ENCODE results near the gene SDHAF2. TPM values are rescaled to one million over a fixed set of nuclear protein-coding genes. Genes with fewer than 3 reads are reported as not detected.
"Not testable (repeated sequence)": the region's sequence is repeated elsewhere in the genome, so short reads cannot be mapped to it uniquely, and the experiment has no call there.

SDHAF2 gene
- total RNA-seq = 33.7 TPM
- long read RNA-seq, transcript SDHAF2-206 (2 exons, 835 nt) = minor isoform, 5 of 68 reads
- long read RNA-seq, transcript SDHAF2-201 (4 exons, 2,033 nt) = major isoform, 58 of 68 reads
- long read RNA-seq, partial matches to known transcripts = 0 of 68 reads
- long read RNA-seq, other reads (novel, unspliced or antisense) = 1 of 68 reads

DNA sequence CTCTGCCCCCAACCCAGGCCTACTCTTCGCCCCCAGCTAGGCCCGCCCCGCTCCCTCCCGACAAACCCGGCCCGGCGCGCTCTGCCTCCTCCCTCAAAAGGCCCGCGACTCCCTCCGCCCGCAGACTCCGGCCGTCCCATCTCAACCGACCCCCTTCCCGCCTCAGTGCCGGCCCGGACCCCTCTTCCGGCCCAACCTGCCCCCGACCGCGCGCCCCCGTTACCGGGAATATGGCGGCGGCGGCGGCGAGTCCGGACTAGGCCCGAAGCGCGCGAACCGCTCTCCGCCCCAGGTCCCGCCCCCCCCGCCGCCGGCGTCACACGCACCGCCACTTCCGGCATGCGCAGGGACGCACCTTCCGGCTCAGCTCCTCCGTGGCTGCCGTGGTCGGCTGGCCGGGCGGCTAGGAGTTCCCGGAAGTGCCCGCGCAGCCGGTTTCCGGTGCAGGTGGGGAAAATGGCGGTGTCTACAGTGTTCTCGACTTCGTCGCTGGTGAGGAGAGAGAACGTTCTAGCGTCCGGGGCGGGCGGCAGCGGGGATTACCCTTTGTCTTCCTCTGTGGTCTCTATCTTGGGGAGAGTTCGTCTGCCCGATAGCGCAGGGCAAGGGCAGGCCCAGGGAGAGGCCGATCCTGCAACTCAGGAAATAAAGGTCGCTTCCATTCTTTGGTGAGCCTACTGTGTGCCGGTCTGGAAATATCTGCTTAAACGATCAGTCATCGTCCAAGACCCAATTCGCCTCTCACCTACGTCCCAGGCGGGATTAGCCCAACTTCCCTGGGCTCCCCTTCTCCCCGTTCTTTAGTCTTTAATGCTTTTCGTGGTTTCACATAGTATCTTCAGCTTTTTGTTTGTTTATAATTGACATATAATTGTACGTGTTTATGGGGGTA lies at the start of gene SDHAF2, which contains the start of gene CPSF7:
Gene SDHAF2, plus strand, starts transcription at position 434 of the 892 bp plus-strand sequence. Its CDS starts 23 bp downstream, at position 457.
Gene CPSF7, minus strand, starts transcription at position 285 of the 892 bp plus-strand sequence. CDS start 740 bp downstream, outside the sequence.
- DNase-seq (peak; percentile 98), ATAC-seq (ENCODE audit: poor library complexity) (peak; percentile 99)
- intact Hi-C loops (cut with DNase I) = no loop called here

- ATAC-seq (ENCODE audit: poor library complexity) (no peak), DNase-seq (no peak)
- intact Hi-C loops (cut with DNase I) = loop anchor here (10.0 kb wide), 1 partner anchor 126 kb away; no protein-coding TSS in a partner anchor
These were observed 49.0 kb upstream of the SDHAF2 start for GRCh38 chr11:61380884-61381283.

DNA sequence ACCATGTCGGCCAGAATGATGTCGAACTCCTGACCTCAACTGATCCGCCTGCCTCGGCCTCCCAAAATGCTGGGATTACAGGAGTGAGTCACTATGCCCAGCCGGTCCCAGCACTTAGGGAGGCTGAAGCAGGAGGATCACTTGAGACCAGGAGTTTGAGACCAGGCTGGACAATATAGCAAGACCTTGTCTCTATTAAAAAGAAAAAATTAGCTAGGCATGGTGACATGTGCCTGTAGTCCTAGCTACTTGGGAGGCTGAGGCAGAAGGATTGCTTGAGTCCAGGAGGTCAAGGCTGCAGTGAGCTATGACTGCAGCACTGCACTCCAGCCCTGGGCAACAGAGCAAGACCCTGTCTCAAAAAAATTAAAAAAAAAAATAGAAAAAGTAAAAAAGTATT lies 46.1 kb upstream of the SDHAF2 start:
- not testable (repeated sequence) for DNase-seq; ATAC-seq (ENCODE audit: poor library complexity)
- intact Hi-C loops (cut with DNase I) = loop anchor here (2.0 to 10.0 kb wide), 2 partner anchors 47 to 129 kb away; no protein-coding TSS in a partner anchor

- intact Hi-C loops (cut with DNase I) = loop anchor here (2.0 to 10.0 kb wide), 2 partner anchors 48 to 130 kb away; no protein-coding TSS in a partner anchor
- ATAC-seq (ENCODE audit: poor library complexity) = peak; percentile 9
- no peak for DNase-seq
These were observed 45.4 kb upstream of the SDHAF2 start for GRCh38 chr11:61384271-61385242.

DNA sequence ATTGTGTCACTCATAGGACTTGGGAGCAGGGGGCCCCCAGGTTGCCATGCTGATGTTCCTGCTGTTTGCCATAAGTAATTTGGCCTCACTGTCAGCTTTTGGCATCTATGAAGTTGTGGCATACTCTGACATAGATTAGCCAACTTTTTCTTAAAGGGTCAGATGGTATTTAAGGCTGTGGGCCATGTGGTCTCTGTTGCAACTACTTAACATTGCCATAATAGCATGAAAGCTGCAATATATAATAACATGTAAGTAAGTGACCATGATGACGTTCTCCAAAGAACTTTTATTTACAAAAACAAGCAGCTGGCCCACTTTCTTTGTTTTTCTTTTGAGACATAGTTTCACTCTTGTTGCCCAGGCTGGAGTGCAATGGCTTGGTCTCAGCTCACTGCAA lies 39.8 kb upstream of the SDHAF2 start:
- ATAC-seq (ENCODE audit: poor library complexity) (no peak), DNase-seq (no peak)
- intact Hi-C loops (cut with DNase I) = no loop called here

- ATAC-seq (ENCODE audit: poor library complexity) = peak; percentile 14
These were observed 36.8 kb upstream of the SDHAF2 start for GRCh38 chr11:61392981-61393595.

DNA sequence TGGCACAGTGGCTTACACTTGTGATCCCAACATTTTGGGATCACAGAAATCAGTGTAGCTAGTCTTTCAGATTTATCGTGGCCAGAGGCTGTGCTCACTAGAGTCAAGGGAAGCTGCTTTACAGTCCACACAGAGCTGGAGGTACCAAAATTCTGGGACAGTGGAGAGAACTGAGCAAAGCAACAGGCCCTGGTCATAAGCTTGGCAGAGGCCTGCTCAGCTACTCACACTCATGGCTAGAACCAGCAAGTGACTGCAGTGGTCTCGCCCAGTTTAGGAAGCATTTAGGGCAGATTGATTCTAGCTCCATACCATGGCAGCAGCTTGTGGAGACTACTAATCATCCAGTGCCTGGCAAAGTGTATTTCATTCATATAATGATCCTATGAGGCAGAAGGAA lies 28.8 kb upstream of the SDHAF2 start:
- intact Hi-C loops (cut with DNase I) = no loop called here
- ATAC-seq (ENCODE audit: poor library complexity) (no peak), DNase-seq (no peak)

More at GRCh38 chr11:61392981-61393595, 36.8 kb upstream of the SDHAF2 start:
- DNase-seq = no peak
- intact Hi-C loops (cut with DNase I) = no loop called here

- intact Hi-C loops (cut with DNase I) = no loop called here
- ATAC-seq (ENCODE audit: poor library complexity) = no peak
These were observed 28.4 kb upstream of the SDHAF2 start for GRCh38 chr11:61401573-61401972.

GRCh38 chr11:61403658-61404057 lies 26.3 kb upstream of the SDHAF2 start:
- DNase-seq (no peak), ATAC-seq (ENCODE audit: poor library complexity) (no peak)
- intact Hi-C loops (cut with DNase I) = no loop called here

More at GRCh38 chr11:61401573-61401972, 28.4 kb upstream of the SDHAF2 start:
- no peak for DNase-seq

DNA sequence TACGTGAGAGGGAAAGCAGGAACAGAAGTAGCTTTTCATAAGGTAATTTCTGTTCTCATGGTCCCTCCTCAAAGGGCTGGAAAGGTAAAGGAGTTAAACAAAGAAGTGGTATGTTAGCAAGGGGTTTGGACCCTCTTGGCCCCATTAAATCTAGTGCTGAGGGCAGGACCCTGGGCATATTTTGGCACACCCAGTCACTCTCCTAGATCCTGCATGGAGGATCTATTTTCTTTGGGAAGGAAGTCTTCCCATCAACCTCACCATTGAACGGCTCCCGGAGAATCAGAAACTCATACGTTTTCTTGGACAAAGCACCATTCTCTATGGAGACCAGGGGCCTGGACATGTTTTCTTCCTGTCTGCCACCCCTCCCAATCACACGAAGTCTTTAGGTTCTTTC lies 25.8 kb upstream of the SDHAF2 start:
- DNase-seq (no peak), ATAC-seq (ENCODE audit: poor library complexity) (no peak)
- intact Hi-C loops (cut with DNase I) = no loop called here

- ATAC-seq (ENCODE audit: poor library complexity) (no peak), DNase-seq (no peak)
- intact Hi-C loops (cut with DNase I) = no loop called here
These were observed 25.3 kb upstream of the SDHAF2 start for GRCh38 chr11:61404641-61405040.

DNA sequence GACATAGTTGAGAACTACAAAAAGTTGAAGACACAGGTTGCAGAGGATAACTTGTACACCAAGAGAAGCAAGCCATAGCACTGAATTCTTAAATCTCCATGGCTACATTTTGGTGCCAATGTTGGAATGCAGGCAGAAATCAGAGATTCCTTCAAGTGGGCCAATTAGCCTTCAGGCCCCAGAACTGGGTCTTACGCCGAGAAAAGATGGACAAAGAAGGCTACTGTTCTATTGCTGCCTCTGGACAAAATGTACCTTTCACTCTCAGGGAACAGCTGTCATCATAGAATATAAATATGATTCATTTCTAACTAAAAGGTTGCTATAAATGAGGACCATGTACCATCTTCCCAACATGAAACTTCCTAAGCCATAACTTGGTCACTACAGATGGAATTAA lies 23.9 kb upstream of the SDHAF2 start:
- intact Hi-C loops (cut with DNase I) = no loop called here
- DNase-seq = no peak
- no peak for ATAC-seq (ENCODE audit: poor library complexity)

- intact Hi-C loops (cut with DNase I) = no loop called here
- DNase-seq (no peak), ATAC-seq (ENCODE audit: poor library complexity) (no peak)
These were observed 22.8 kb upstream of the SDHAF2 start for GRCh38 chr11:61406991-61407728.

- intact Hi-C loops (cut with DNase I) = no loop called here
- DNase-seq = no peak
- ATAC-seq (ENCODE audit: poor library complexity) = no peak
These were observed 18.3 kb upstream of the SDHAF2 start for GRCh38 chr11:61411589-61411988.

- ATAC-seq (ENCODE audit: poor library complexity) (no peak), DNase-seq (no peak)
- intact Hi-C loops (cut with DNase I) = no loop called here
These were observed 16.4 kb upstream of the SDHAF2 start for GRCh38 chr11:61413496-61413895.

- no peak for ATAC-seq (ENCODE audit: poor library complexity)
- intact Hi-C loops (cut with DNase I) = no loop called here
- DNase-seq = no peak
These were observed 15.4 kb upstream of the SDHAF2 start for GRCh38 chr11:61414547-61414946.

DNA sequence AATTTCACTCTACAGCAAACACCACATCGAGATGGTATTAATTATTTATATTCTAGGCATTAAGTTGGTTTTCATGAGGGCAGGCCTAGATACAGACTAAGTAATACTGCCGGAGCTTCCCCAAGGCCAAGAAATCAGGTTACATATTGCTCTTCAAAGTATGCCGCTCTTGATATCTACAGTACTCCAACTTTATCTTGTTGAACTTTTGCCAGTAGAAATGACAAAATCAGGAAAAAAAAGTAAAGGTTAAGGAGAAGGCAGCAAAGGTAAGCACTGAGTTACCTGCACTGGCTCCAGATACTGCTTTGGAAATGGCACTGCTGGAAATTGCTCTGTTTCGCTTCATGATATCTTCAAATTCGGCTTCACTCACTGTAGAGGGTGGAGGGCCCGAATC lies 14.5 kb upstream of the SDHAF2 start:
- intact Hi-C loops (cut with DNase I) = no loop called here
- DNase-seq (no peak), ATAC-seq (ENCODE audit: poor library complexity) (no peak)

DNA sequence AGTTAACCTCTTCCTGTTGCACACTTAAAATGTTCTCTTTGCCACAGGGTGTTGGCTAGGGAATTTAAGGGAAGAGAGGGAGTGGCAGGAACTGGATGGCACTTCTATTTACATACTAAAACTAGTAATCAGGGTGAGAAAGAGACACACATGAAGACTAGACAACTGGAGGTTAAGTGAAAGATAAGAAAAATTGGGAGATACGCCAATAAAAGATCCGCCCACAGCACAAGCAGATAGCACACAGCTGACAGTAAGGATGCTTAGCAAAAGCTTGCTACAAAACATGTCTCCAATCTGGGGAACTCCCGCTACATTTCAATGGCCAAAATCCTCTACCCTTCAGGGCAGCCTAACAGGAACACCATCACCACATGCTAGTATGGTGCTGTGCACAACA lies 13.0 kb upstream of the SDHAF2 start:
- DNase-seq (no peak), ATAC-seq (ENCODE audit: poor library complexity) (peak; percentile 16)
- intact Hi-C loops (cut with DNase I) = no loop called here

Data from Right ventricle myocardium superior (tissue), 1 donor.